MM.1S (cell line): Measurements from ENCODE around the gene KLC3.

Experiments
- DNase-seq: peaks from one replicate; pipeline ENCODE4 v3.0.0-alpha.2; 2015
- H2AFZ ChIP-seq: fragments of 300-600 bp; sonication (generic); 2 replicates; pipeline ENCODE4 v1.6.0; 2016; ENCODE audit warnings: antibody characterized with exemption, low read length
- H3F3A ChIP-seq: fragments of 300-600 bp; sonication (generic); 2 replicates; pipeline ENCODE4 v1.6.1; 2016; ENCODE audit warnings: mild to moderate bottlenecking, antibody characterized with exemption, low read length, moderate library complexity, mixed read lengths; ENCODE audit not compliant: insufficient read depth
- H3K27ac ChIP-seq: fragments of 300-600 bp; sonication (generic); 2 replicates; pipeline ENCODE4 v1.5.1; 2016; ENCODE audit warnings: mild to moderate bottlenecking, low read length
- H3K27me3 ChIP-seq: fragments of 300-600 bp; sonication (generic); replicated peaks from 2 replicates; pipeline ENCODE4 v1.6.0; 2016; ENCODE audit warnings: low read length; ENCODE audit not compliant: insufficient read depth
- H3K36me3 ChIP-seq: fragments of 300-600 bp; sonication (generic); replicated peaks from 2 replicates; pipeline ENCODE4 v1.6.1; 2016; ENCODE audit warnings: mild to moderate bottlenecking, low read length, mixed read lengths; ENCODE audit not compliant: insufficient read depth
- H3K4me1 ChIP-seq: fragments of 300-600 bp; sonication (generic); 2 replicates; pipeline ENCODE4 v1.6.1; 2016; ENCODE audit warnings: low read length, mixed read lengths
- H3K4me2 ChIP-seq: fragments of 300-600 bp; sonication (generic); 2 replicates; pipeline ENCODE4 v1.6.0; 2016; ENCODE audit warnings: low read depth, low read length
- H3K4me3 ChIP-seq: fragments of 300-600 bp; sonication (generic); 2 replicates; pipeline ENCODE4 v1.5.1; 2016; ENCODE audit warnings: low read length, mixed read lengths
- H3K79me2 ChIP-seq: fragments of 300-600 bp; sonication (generic); 2 replicates; pipeline ENCODE4 v1.6.1; 2016; ENCODE audit warnings: mixed run types, low read length, mixed read lengths
- H3K9ac ChIP-seq: fragments of 300-600 bp; sonication (generic); 2 replicates; pipeline ENCODE4 v1.6.1; 2016; ENCODE audit warnings: low read length, mixed read lengths
- H3K9me2 ChIP-seq: fragments of 300-600 bp; sonication (generic); replicated peaks from 2 replicates; pipeline ENCODE4 v1.6.1; 2016; ENCODE audit warnings: mild to moderate bottlenecking, low read length, mixed read lengths; ENCODE audit not compliant: insufficient read depth
- H3K9me3 ChIP-seq: fragments of 300-600 bp; sonication (generic); replicated peaks from 2 replicates; pipeline ENCODE4 v1.6.1; 2016; ENCODE audit warnings: mild to moderate bottlenecking, low read length, mixed read lengths; ENCODE audit not compliant: insufficient read depth
- H4K20me1 ChIP-seq: fragments of 300-600 bp; sonication (generic); 2 replicates; pipeline ENCODE4 v1.6.1; 2016; ENCODE audit warnings: mild to moderate bottlenecking, low read length, moderate library complexity, mixed read lengths; ENCODE audit not compliant: insufficient read depth
- CTCF ChIP-seq: fragments of 300-600 bp; sonication (generic); IDR thresholded peaks from 2 replicates; pipeline ENCODE4 v1.5.1; 2016; ENCODE audit warnings: antibody characterized with exemption, low read length, mixed read lengths
- EZH2 ChIP-seq: fragments of 300-600 bp; sonication (generic); optimal IDR thresholded peaks from 2 replicates; pipeline ENCODE3; 2017; ENCODE audit warnings: low read depth, mild to moderate bottlenecking, antibody characterized with exemption, low read length, mixed read lengths
- EZH2phosphoT487 ChIP-seq: fragments of 300-600 bp; sonication (generic); IDR thresholded peaks from 2 replicates; pipeline ENCODE4 v1.6.1; 2018; ENCODE audit warnings: antibody characterized with exemption, low read length

Gene KLC3

GRCh38 chr19:45354241-45354842 is 13.8 kb downstream of the KLC3 start:
- no peak for DNase-seq
- H3K4me3 ChIP-seq: no peak overlapping the region
- no peak overlapping the region for H3K9ac ChIP-seq
- H3K27me3 ChIP-seq: no peaks in the 10 kb centered on the region
- no peaks in the 10 kb centered on the region for H3K4me1 ChIP-seq
- no peak overlapping the region for H3K4me2 ChIP-seq
- TF ChIP-seq EZH2 (no peak), CTCF (no peak), EZH2phosphoT487 (no peak)
- no peaks in the 10 kb centered on the region for H3K36me3 ChIP-seq
- H2AFZ ChIP-seq: no peak overlapping the region
- H4K20me1 ChIP-seq: no peaks in the 10 kb centered on the region
- H3K9me2 ChIP-seq: no peaks in the 10 kb centered on the region
- H3F3A ChIP-seq: no peaks in the 10 kb centered on the region
- no peak overlapping the region for H3K27ac ChIP-seq
- H3K9me3 ChIP-seq: no peaks in the 10 kb centered on the region
- H3K79me2 ChIP-seq: no peaks in the 10 kb centered on the region

- H3K9ac ChIP-seq: no peak overlapping the region
- H3K9me3 ChIP-seq: no peaks in the 10 kb centered on the region
- H3K4me3 ChIP-seq: no peak overlapping the region
- no peaks in the 10 kb centered on the region for H3K9me2 ChIP-seq
- H3K27me3 ChIP-seq: no peaks in the 10 kb centered on the region
- H3F3A ChIP-seq: no peaks in the 10 kb centered on the region
- no peaks in the 10 kb centered on the region for H4K20me1 ChIP-seq
- TF ChIP-seq CTCF (no peak), EZH2 (no peak), EZH2phosphoT487 (no peak)
- H3K4me1 ChIP-seq: no peaks in the 10 kb centered on the region
- no peak overlapping the region for H3K27ac ChIP-seq
- H3K79me2 ChIP-seq: no peaks in the 10 kb centered on the region
- no peak overlapping the region for H3K4me2 ChIP-seq
- H2AFZ ChIP-seq: no peak overlapping the region
- no peak for DNase-seq
- H3K36me3 ChIP-seq: no peaks in the 10 kb centered on the region
Measured at GRCh38 chr19:45355402-45355801, 14.9 kb downstream of the KLC3 start.

- Histone ChIP-seq H3K9ac (no peak overlapping the region), H3K27ac (no peak overlapping the region), H4K20me1 (no peaks in the 10 kb centered on the region), H2AFZ (no peak overlapping the region), H3K4me3 (no peak overlapping the region), H3K4me2 (no peak overlapping the region), H3F3A (no peaks in the 10 kb centered on the region), H3K4me1 (no peaks in the 10 kb centered on the region), H3K36me3 (no peaks in the 10 kb centered on the region), H3K9me3 (no peaks in the 10 kb centered on the region), H3K9me2 (no peaks in the 10 kb centered on the region), H3K79me2 (no peaks in the 10 kb centered on the region), H3K27me3 (no peaks in the 10 kb centered on the region)
- DNase-seq: no peak
- TF ChIP-seq EZH2 (no peak), CTCF (no peak), EZH2phosphoT487 (no peak)
Measured at GRCh38 chr19:45355910-45356309, 15.4 kb downstream of the KLC3 start.
